ENCODE results near the gene GLIPR2.

GLIPR2 gene

DNA sequence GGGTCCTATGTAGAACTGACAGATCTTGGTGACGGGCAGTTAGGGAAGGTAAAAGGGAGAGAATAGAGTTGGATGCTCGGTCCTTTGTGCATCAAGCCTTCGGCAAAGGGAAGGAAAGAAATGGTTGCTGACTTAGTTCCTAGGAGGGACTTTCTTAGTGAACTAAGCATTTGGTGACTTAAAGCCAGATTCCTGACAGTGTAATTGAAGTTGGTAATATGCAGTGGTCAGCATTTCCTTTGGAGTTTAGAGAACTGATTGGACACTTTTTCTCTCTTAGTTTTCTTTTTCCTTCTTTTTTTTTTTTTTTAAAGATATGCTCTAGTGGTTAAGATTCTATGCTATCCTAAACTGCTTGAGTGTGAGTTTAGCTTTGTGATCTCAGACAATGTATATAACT, 56.5 kb downstream of the GLIPR2 start:
- DNase-seq = no peak

DNA sequence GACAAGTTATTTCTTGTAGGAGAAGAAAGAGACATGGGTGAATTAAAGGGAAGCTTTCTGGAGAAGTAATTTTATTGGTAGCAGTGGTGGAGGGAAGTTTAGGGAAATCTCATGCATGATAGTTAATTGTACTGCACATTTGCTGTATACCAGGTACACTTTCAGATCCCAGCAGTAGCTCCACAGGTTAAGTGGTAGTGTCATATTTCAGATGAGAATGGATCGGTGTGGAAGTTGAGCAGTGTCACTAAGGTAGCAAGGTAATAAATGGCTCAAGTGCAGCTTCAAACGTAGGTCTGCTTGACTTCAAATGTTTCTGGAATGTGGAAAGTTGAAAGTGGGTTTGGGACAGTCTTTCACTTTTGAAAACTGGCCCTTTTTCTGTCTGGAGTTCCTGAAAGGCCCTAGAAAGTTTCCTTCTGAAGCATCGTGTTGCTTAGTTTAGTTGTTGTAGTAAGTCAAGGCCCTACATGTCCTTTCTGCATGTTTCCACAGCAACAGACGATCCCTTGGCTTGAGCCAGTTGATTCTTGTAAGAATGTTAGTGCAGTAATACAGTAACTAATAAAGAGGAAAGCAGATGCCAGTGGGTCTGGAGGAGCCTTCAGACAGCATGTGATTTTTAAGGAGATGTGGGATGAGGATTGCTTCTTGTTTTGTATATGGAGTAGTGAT, 57.9 kb downstream of the GLIPR2 start:
- no peak for DNase-seq

DNA sequence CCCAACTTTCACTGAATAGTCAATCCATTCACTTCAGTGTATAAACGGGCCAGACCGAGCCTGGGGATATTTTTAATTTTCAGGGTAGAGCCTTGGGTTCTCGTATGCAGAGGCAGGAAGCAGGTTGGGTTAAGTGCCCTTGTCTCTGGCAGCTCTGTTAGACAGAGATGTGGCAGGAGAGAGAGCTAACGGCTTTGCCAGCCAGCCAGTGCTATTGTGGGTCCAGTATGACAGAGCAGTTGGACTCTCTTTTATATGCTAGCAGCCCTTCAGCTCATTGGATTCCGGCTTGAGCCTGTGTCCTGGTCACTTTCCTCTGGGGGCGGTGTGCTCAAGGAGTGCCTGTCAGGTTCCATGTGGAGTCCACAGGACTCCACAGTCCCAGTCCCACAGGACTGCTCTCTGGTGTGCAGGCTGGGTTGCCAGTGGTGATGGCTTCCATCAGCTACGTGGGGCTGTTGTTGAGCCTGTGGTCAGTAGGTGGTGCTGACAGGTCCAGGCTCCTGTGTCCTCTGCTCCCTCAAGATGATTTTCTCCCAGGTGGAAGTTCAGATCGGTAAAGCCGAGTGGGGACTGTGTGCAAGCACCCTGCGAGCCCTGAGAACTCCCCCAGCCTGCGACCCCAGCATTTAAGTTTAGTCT, 68.5 kb downstream of the GLIPR2 start:
- DNase-seq = no peak

DNA sequence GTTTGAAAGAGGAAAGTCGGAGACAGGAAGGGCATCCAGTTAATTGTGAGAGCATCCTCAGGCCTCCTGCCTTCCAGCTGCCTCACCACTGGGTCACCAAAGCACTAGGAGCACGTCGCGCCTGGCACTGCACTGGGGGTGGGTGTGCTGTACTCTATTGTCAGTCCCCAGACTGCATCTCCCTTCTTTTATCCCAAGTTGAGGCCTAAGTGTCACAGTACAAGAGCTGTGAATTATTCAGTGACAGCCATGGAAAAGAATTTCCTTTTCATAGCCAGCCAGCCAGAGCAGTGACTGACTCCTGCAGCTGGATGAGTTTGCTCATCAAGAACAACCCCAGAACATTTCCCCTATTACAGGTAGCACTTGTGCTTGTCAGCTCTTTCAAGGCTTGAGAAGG, 70.5 kb downstream of the GLIPR2 start:
- DNase-seq = no peak

DNA sequence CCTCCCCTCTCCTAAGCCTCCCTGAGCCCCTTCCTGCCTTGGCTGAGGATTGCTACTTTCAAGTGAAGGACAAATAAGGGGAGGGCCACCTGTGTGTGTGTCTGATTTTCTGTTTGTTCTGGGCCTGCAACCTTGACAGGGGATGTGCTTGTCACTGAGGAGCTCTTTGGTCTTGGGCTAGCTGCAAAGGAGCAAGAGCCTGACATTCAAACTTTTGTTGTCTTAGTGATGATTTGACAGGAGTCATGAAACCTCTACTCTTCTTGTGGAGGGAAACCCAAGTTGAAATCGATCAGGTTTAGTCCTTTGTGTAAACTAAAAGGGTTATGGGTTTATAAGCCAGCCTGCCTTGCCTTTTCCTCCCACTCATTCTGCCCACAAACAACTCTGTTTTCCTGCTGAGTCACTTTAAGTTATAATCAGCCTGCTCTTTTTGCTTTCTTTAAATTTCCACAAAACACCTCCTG, 71.0 kb downstream of the GLIPR2 start:
- no peak for DNase-seq

DNA sequence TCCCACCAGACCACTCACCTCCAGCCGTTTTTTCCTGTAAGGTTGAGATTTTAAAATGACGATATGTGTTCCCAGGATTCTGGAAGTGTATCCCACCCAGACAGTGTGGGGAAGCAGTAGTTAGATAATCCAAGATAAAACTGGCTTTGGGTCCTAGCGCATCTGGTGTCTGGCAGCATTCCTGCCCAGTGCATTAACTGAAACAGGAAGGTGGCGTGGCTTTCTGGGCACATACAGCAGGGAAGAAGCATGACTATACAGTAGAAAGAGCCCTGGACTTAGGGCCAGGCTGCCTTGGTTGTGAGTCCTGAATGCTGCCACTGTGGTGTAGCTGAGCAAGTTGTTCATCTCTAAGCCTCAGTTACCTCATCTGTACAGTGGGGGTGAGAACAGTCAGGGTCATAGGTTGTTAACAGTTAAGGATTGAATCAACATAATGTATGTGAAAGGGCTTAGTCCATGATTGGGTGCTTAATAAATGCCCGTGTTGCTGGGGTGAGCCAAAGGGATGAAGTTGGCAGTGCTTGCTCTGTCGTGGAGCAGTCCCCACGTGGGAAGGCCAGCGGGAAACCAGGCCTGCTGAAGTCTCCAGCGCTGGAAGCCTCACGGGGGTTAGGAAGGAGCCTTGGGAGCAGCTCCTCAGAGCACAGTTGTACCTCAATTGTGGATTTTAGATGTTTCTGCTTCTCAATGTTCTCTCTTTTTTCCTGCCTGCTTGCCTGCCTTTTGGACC, 72.2 kb downstream of the GLIPR2 start:
- DNase-seq = no peak

DNA sequence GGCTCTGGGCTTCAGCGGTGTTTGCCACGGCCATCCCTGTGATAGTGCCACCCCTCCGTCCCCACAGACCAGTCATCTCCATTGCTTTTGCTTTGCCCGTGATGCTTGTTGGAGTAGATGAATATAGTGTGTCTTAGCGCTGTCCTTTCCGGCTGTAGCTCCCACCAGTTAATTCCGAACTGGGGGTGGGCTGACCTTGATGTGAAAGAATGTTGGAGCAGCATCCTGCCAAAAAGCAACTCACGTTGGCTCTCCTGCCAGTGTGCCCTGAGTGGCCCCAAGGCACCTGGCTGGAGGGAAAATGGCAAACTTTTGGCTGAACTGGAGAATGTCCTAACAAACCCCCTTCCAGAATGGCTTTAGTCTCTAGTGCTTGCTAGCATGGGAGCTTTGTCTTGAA, 74.2 kb downstream of the GLIPR2 start:
- DNase-seq = no peak

DNA sequence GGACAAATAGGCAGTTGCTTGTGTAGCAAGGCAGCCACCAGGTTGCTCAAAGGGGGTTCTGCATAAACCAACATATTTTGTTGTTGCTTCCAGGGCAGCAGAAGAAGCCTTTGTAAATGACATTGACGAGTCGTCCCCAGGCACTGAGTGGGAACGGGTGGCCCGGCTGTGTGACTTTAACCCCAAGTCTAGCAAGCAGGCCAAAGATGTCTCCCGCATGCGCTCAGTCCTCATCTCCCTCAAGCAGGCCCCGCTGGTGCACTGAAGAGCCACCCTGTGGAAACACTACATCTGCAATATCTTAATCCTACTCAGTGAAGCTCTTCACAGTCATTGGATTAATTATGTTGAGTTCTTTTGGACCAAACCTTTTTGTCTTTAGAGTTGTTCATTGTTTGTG, 75.0 kb downstream of the GLIPR2 start:
- no peak for DNase-seq

DNA sequence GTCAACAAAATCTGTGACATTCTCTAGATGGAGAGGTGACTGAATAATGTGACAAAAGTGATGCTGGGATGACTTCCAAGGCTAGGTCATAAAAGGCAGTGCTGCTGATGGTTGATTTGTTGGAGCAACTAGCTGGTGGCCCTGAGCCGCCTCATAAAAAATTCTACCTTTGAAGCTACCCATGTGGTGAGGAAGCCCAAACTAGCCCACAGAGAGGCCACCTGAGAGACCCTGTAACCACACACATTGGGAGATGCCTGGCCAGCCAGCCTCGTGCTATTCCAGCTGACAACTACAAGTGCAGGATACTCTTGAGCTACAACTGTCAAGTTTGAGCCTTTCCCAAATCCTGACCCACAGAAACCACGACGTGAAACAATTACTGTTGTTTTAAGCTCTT, 76.9 kb downstream of the GLIPR2 start:
- DNase-seq = no peak

All from right kidney (tissue), 1 donor.